Trophoblast cell (in vitro differentiated cells and primary cell): Measurements from ENCODE around the gene TRIM37.

Source experiments
- DNase-seq, 2 donors: peaks; one replicate each; pipeline ENCODE4 v3.0.0-alpha.2; 2016
- H2AFZ ChIP-seq: 2 replicates; pipeline ENCODE4 v1.6.1; 2013; ENCODE audit warnings: low read length, moderate library complexity, mild to moderate bottlenecking; ENCODE audit not compliant: insufficient read depth, poor library complexity
- H2AK5ac ChIP-seq: 2 replicates; pipeline ENCODE4 v1.6.1; 2013; ENCODE audit warnings: mild to moderate bottlenecking, low read length
- H2BK120ac ChIP-seq: 2 replicates; pipeline ENCODE4 v1.6.1; 2013; ENCODE audit warnings: low read length, mild to moderate bottlenecking, moderate library complexity; ENCODE audit not compliant: insufficient read depth, poor library complexity
- H2BK12ac ChIP-seq: 2 replicates; pipeline ENCODE4 v1.6.1; 2013; ENCODE audit warnings: mild to moderate bottlenecking, low read length, moderate library complexity
- H2BK5ac ChIP-seq: 2 replicates; pipeline ENCODE4 v1.6.1; 2013; ENCODE audit warnings: low read length, low read depth, moderate library complexity, mild to moderate bottlenecking; ENCODE audit not compliant: poor library complexity
- H3K14ac ChIP-seq: 2 replicates; pipeline ENCODE4 v1.6.1; 2013; ENCODE audit warnings: mild to moderate bottlenecking, low read length
- H3K18ac ChIP-seq: 2 replicates; pipeline ENCODE4 v1.6.1; 2013; ENCODE audit warnings: mild to moderate bottlenecking, low read length
- H3K23ac ChIP-seq: 2 replicates; pipeline ENCODE4 v1.6.1; 2013; ENCODE audit warnings: low read length
- H3K27ac ChIP-seq: 2 replicates; pipeline ENCODE4 v1.5.1; 2013; ENCODE audit warnings: low read depth, mild to moderate bottlenecking, inconsistent platforms, low read length, moderate library complexity
- H3K27me3 ChIP-seq: 2 replicates; pipeline ENCODE4 v1.6.1; 2013; ENCODE audit warnings: inconsistent platforms, mild to moderate bottlenecking, low read length, moderate library complexity; ENCODE audit not compliant: insufficient read depth
- H3K36me3 ChIP-seq, 2 experiments: 1 replicate in 1 of 2; 2 replicates in 1 of 2; pipeline ENCODE4 v1.6.1; 2013; ENCODE audit warnings: low read length in 2 of 2, mild to moderate bottlenecking in 2 of 2, moderate library complexity in 1 of 2; ENCODE audit not compliant: insufficient read depth in 2 of 2, control insufficient read depth in 1 of 2
- H3K4ac ChIP-seq: 2 replicates; pipeline ENCODE4 v1.6.1; 2013; ENCODE audit warnings: low read depth, mild to moderate bottlenecking, low read length, moderate library complexity
- H3K4me1 ChIP-seq, 2 experiments: 1 replicate in 1 of 2; 2 replicates in 1 of 2; pipeline ENCODE4 v1.6.1; 2013; ENCODE audit warnings: low read length in 2 of 2, mild to moderate bottlenecking in 2 of 2, moderate library complexity in 1 of 2; ENCODE audit not compliant: insufficient read depth in 2 of 2, control insufficient read depth in 1 of 2
- H3K4me2 ChIP-seq: 2 replicates; pipeline ENCODE4 v1.6.1; 2013; ENCODE audit warnings: inconsistent platforms, mild to moderate bottlenecking, low read length, moderate library complexity
- H3K4me3 ChIP-seq: 2 replicates; pipeline ENCODE4 v1.5.1; 2013; ENCODE audit warnings: mild to moderate bottlenecking, low read depth, low read length, inconsistent platforms
- H3K79me1 ChIP-seq: one replicate; pipeline ENCODE4 v1.6.1; 2013; ENCODE audit warnings: low read length
- H3K79me2 ChIP-seq: 2 replicates; pipeline ENCODE4 v1.6.1; 2013; ENCODE audit warnings: low read length, mild to moderate bottlenecking; ENCODE audit not compliant: control insufficient read depth, insufficient read depth, poor library complexity
- H3K9ac ChIP-seq: 2 replicates; pipeline ENCODE4 v1.6.1; 2013; ENCODE audit warnings: mild to moderate bottlenecking, low read length
- H3K9me3 ChIP-seq: 2 replicates; pipeline ENCODE4 v1.6.1; 2013; ENCODE audit warnings: low read depth, mild to moderate bottlenecking, control low read depth, inconsistent platforms, low read length; ENCODE audit not compliant: insufficient read depth
- H4K12ac ChIP-seq: 2 replicates; pipeline ENCODE4 v1.6.1; 2013; ENCODE audit warnings: low read depth, mild to moderate bottlenecking, low read length, moderate library complexity
- H4K8ac ChIP-seq: 2 replicates; pipeline ENCODE4 v1.6.1; 2013; ENCODE audit warnings: low read depth, mild to moderate bottlenecking, low read length, moderate library complexity
- H4K91ac ChIP-seq: one replicate; pipeline ENCODE4 v1.6.1; 2013; ENCODE audit warnings: low read depth, mild to moderate bottlenecking, low read length, moderate library complexity
- WGBS: extraction: QIAGEN DNeasy Blood & Tissue Kit; methylation state at CpG from one replicate; pipeline ENCODE4 v1.1.7; 2013; ENCODE audit warnings: missing lambda C conversion rate; ENCODE audit not compliant: insufficient read length, insufficient coverage; ENCODE audit errors: extremely low coverage; 5-methylcytosine and 5-hydroxymethylcytosine counted together

TRIM37 gene

DNA sequence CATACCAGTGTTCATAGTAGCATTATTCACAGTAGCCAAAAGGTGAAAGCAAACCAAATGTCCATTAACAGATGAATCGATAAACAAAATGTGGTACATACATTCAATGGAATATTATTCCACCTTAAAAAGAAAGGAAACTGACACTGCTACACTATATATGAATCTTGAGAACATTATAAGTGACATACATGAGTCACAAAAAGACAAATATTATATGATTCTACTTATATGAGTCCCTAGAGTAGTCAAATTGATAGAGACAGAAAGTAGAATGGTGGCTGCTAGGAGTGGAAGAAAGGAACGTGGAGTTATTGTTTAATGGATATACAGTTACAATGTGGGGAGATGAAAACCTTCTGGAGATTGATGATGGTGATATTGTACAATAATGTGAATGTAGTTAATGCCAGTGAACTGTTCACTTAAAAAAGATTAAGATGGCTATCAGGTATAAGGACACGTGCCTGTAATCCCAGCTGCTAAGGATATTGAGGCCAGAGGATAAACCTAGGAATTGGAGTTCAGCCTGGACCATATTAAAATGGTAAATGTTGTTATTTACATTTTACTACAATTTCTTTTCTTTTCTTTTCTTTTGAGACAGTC lies 20.2 kb upstream of the TRIM37 start:
- H3K9ac ChIP-seq: no peak overlapping the region
- H2BK12ac ChIP-seq: no peak overlapping the region
- no peak overlapping the region for H2BK5ac ChIP-seq
- H4K91ac ChIP-seq: no peak overlapping the region
- no peaks in the 10 kb centered on the region for H3K27me3 ChIP-seq
- H2AK5ac ChIP-seq: no peak overlapping the region
- H3K4me1 ChIP-seq: no peaks in the 10 kb centered on the region
- H3K36me3 ChIP-seq: peaks cover 19 to 22% of the 10 kb centered on the region in 2 experiments
- H3K14ac ChIP-seq: no peak overlapping the region
- no peak overlapping the region for H3K4ac ChIP-seq
- no peak overlapping the region for H2AFZ ChIP-seq
- H4K12ac ChIP-seq: no peak overlapping the region
- no peak overlapping the region for H3K4me3 ChIP-seq
- 100% methylated on average over 1 of the region's 3 CpGs for WGBS
- H3K23ac ChIP-seq: no peak overlapping the region
- H3K18ac ChIP-seq: no peak overlapping the region
- H2BK120ac ChIP-seq: no peak overlapping the region
- H3K27ac ChIP-seq: no peak overlapping the region
- H3K79me2 ChIP-seq: no peaks in the 10 kb centered on the region
- no peaks in the 10 kb centered on the region for H3K9me3 ChIP-seq
- no peak for DNase-seq
- no peak overlapping the region for H3K4me2 ChIP-seq
- H4K8ac ChIP-seq: no peak overlapping the region
- no peaks in the 10 kb centered on the region for H3K79me1 ChIP-seq

DNA sequence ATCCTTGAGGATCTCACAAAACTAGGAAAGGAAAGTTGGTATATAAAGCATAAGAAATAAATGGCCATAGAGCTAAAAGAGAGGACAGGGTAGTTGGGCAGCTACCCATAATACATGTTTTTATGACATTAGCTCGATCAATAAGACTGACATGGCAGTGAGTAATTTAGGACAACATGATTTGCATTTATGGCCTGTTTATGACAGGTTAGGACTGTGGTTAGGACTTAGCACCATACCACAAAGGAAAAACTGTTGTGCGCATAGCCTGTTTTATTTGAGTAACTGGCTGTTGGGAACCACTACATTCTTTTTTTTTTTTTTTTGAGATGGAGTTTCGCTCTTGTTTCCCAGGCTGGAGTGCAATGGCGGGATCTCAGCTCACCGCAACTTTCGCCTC lies 18.0 kb upstream of the TRIM37 start:
- no peak overlapping the region for H4K8ac ChIP-seq
- no peak overlapping the region for H2BK12ac ChIP-seq
- peaks cover 19 to 28% of the 10 kb centered on the region in 2 experiments for H3K36me3 ChIP-seq
- H3K27ac ChIP-seq: no peak overlapping the region
- H2BK5ac ChIP-seq: no peak overlapping the region
- no peak overlapping the region for H2AK5ac ChIP-seq
- no peak overlapping the region for H3K4me2 ChIP-seq
- H3K4me1 ChIP-seq: no peaks in the 10 kb centered on the region
- no peak overlapping the region for H4K91ac ChIP-seq
- H3K23ac ChIP-seq: no peak overlapping the region
- no peak overlapping the region for H2BK120ac ChIP-seq
- H3K27me3 ChIP-seq: no peaks in the 10 kb centered on the region
- no peak for DNase-seq
- no peak overlapping the region for H3K4ac ChIP-seq
- no peak overlapping the region for H4K12ac ChIP-seq
- WGBS: no CpG with 5 or more reads among the region's 6 CpGs
- H3K79me2 ChIP-seq: no peaks in the 10 kb centered on the region
- H3K9me3 ChIP-seq: no peaks in the 10 kb centered on the region
- H3K14ac ChIP-seq: no peak overlapping the region
- no peak overlapping the region for H3K9ac ChIP-seq
- no peaks in the 10 kb centered on the region for H3K79me1 ChIP-seq
- H2AFZ ChIP-seq: no peak overlapping the region
- H3K18ac ChIP-seq: no peak overlapping the region
- no peak overlapping the region for H3K4me3 ChIP-seq

DNA sequence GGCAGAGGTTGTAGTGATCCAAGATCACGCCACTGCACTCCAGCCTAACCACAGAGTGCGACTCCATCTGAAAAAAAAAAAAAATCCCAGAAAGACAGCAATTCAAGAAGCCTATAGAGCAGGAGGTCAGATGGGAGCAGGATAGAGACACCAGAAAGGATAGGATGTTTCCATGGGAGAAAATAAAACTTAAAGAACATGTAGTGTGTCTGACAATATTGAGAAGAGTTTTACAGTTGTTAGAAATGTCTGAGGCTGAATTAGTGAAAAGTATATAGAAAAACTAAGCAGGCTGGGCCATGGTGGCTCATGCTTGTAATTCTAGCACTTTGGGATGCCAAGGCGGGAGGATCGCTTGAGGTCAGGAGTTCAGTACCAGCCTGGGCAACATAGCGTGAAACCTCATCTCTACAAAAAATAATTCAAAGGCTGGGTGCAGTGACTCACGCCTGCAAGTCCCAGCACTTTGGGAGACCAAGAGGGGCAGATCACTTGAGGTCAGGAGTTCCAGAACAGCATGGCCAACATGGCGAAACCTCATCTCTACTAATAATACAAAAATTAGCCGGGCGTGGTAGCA lies 15.3 kb upstream of the TRIM37 start:
- Histone ChIP-seq H3K9me3 (no peaks in the 10 kb centered on the region), H2BK120ac (no peak overlapping the region), H2BK12ac (no peak overlapping the region), H2BK5ac (no peak overlapping the region), H2AK5ac (no peak overlapping the region), H3K14ac (no peak overlapping the region), H2AFZ (no peak overlapping the region), H3K36me3 (peaks cover 9 to 17% of the 10 kb centered on the region in 2 experiments), H3K18ac (no peak overlapping the region), H3K4ac (no peak overlapping the region), H3K9ac (no peak overlapping the region), H3K27ac (no peak overlapping the region), H3K79me1 (no peaks in the 10 kb centered on the region), H3K79me2 (no peaks in the 10 kb centered on the region), H3K27me3 (no peaks in the 10 kb centered on the region), H3K4me2 (no peak overlapping the region), H4K8ac (no peak overlapping the region), H4K91ac (no peak overlapping the region), H3K4me3 (no peak overlapping the region), H4K12ac (no peak overlapping the region), H3K4me1 (no peaks in the 10 kb centered on the region), H3K23ac (no peak overlapping the region)
- no CpG with 5 or more reads among the region's 9 CpGs for WGBS
- DNase-seq: no peak

DNA sequence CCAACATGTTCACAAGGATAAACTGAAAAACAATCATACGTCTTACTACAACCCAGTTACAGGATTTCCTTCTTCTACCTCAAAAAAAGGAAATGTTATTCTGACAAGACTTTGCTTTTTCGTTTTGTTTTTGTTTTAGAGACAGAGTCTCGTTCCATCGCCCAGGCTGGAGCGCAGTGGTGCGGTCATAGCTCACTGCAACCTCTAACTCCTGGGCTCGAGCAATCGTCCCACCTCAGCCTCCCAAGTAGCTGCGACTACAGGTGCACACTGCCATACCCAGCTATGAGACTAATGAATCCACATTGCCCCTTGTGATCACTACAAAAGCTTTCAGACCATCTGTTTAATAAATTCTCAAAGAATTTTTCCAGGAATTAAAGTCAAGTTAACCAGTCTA lies 8.8 kb upstream of the TRIM37 start:
- H3K9me3 ChIP-seq: no peaks in the 10 kb centered on the region
- WGBS: no CpG with 5 or more reads among the region's 9 CpGs
- H4K8ac ChIP-seq: no peak overlapping the region

More for the DNA sequence above, 8.8 kb upstream of the TRIM37 start:
- Histone ChIP-seq H4K12ac (no peak overlapping the region), H2BK120ac (no peak overlapping the region), H4K91ac (no peak overlapping the region), H2BK12ac (no peak overlapping the region), H3K27me3 (no peaks in the 10 kb centered on the region), H3K36me3 (peaks cover 5 to 9% of the 10 kb centered on the region in 2 experiments), H3K4me3 (no peak overlapping the region), H3K4ac (no peak overlapping the region), H3K79me2 (no peaks in the 10 kb centered on the region), H3K9ac (no peak overlapping the region), H3K14ac (no peak overlapping the region), H3K4me2 (no peak overlapping the region), H3K79me1 (no peaks in the 10 kb centered on the region), H3K23ac (no peak overlapping the region), H3K18ac (no peak overlapping the region), H3K27ac (no peak overlapping the region), H2BK5ac (no peak overlapping the region), H3K4me1 (no peaks in the 10 kb centered on the region), H2AK5ac (no peak overlapping the region), H2AFZ (no peak overlapping the region)
- DNase-seq: no peak
